Pancreas (tissue), 10 donors: Measurements from ENCODE around the gene HEG1. TPM values are rescaled to one million over a fixed set of nuclear protein-coding genes. Genes with fewer than 3 reads are reported as not detected.
"Not testable (repeated sequence)": the region's sequence is repeated elsewhere in the genome, so short reads cannot be mapped to it uniquely, and the experiment has no call there.

Experiments
- ATAC-seq, 4 donors: fragments of 200-7000 bp; cut with Tn5 transposase; one replicate each; pipeline versions ENCODE4 v1.8.0 to v1.9.1; 2020; ENCODE audit warnings: mild to moderate bottlenecking in 4 of 4, moderate library complexity in 4 of 4
- DNase-seq, 6 donors: peaks; one replicate each; pipeline ENCODE4 v3.0.0-alpha.2; 2020
- FAIRE-seq: peaks from 2 replicates; lab custom pipeline; 2012; peaks lifted over from hg19 to GRCh38; lab: Jason Lieb, UNC
- H3K27ac ChIP-seq, 4 donors: fragments of 200-600 bp; sonication (generic); 1 replicate in 3 of 4; 2 replicates in 1 of 4; pipeline versions ENCODE4 v1.5.0 to v1.8.0; 2020
- H3K27me3 ChIP-seq, 4 donors: fragments of 200-600 bp; one replicate each; pipeline ENCODE4 v1.8.0; 2021
- H3K36me3 ChIP-seq, 3 donors: fragments of 200-600 bp; sonication (generic) in 1 of 3; one replicate each; pipeline versions ENCODE4 v1.5.0 to v1.8.0; 2020 to 2021
- H3K4me1 ChIP-seq, 3 donors: fragments of 200-600 bp; one replicate each; pipeline ENCODE4 v1.8.0; 2021
- H3K4me3 ChIP-seq, 4 donors: fragments of 200-600 bp; sonication (generic) in 2 of 4; one replicate each; pipeline versions ENCODE4 v1.5.0 to v1.8.0; 2020 to 2021
- H3K9me3 ChIP-seq, 4 donors: fragments of 200-600 bp; one replicate each; pipeline ENCODE4 v1.8.0; 2021
- WGBS, 2 donors: extraction: QIAGEN DNeasy Blood & Tissue Kit; methylation state at CpG; one replicate each; pipeline ENCODE4 v1.1.7; 2013; 5-methylcytosine and 5-hydroxymethylcytosine counted together
- intact Hi-C, 3 donors: fragments of 100-400 bp; cut with DNase I; formaldehyde crosslinking; loops; one replicate each; pipeline versions ENCODE4 v1.11.1 to v1.14.2; 2022
- polyA plus RNA-seq, 2 donors: library from polyadenylated mRNA; stranded (reverse); fragments of 200-250 nt; gene quantifications; one replicate each; pipeline ENCODE4 v1.2.3, GENCODE V29; 2013
- total RNA-seq, 6 donors: library from RNA; stranded (reverse); fragmentation: NEBNext Ultra II Directional in 4 of 6; extraction: Animal tissue kit (Norgen Biotek cat#: 25700) in 4 of 6; gene quantifications; one replicate each; pipeline versions ENCODE4 v1.2.1 to v1.2.4, GENCODE V29; 2021 to 2023
- TF ChIP-seq, protein P1 (sequence below), 4 donors: fragments of 200-600 bp; sonication (generic) in 3 of 4; IDR thresholded peaks; one replicate each; pipeline versions ENCODE4 v1.5.0 to v1.8.0; 2021; ENCODE audit warnings: antibody characterized with exemption in 4 of 4
- donor health status: healthy with polysubstance abuse.
- donor health status: DM: no; HTN: no; CAD: no; lungs with moderate emphysema.
- donor health status: DM: no; HTN: no; CAD: no.
- donor health status: control.
- donor health status: control.
- donor health status: Bipolar disorder and iron deficiency.
- donor health status: DM: yes; HTN: yes; CAD: no.
- donor health status: DM: no; HTN: no; CAD: no.
- donor health status: DM: no; HTN: no; CAD: no.
- donor health status: DM: yes; HTN: yes; CAD: no.

The HEG1 gene
- total and polyA plus RNA-seq, 8 donors, result 9.6 to 36.6 (median 20.9) TPM

DNA sequence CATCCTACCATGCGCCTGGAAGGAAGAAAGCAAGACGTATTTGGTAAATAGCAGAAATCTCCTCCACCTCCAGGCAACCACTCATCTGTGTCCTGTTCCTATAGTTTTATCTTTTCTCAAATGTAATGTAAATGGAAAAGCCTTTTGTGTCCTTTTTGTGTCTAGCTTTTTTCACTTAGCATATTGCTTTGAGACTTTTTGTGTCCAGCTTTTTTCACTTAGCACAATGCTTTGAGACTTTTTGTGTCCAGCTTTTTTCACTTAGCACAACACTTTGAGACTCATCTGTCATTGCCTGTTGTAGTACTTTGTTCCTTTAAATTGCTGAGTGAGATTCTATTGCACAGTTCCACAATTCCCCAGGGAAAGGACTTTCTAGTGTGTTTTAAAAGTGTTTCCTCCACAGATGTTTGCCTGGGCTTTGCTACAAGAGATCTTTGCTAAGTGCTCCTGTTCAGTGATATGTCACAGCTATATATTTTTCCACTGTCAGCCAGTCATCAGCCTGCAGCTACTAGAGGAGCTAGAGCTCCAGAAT, 93.3 kb downstream of the HEG1 start:
- H3K27ac ChIP-seq, result no peak overlapping the region
- intact Hi-C loops, result no loop called here
- no peaks in the 10 kb centered on the region for H3K9me3 ChIP-seq
- 96 to 99% methylated on average over 2 of the region's 2 CpGs for WGBS, 2 donors
- no peak for ATAC-seq
- no peak overlapping the region for H3K4me3 ChIP-seq
- no peak for DNase-seq
- H3K4me1 ChIP-seq, result peaks cover 0 to 2% (median 0%) of the 10 kb centered on the region in 3 donors
- FAIRE-seq, result no peak
- no peaks in the 10 kb centered on the region for H3K27me3 ChIP-seq
- H3K36me3 ChIP-seq, result no peaks in the 10 kb centered on the region
- TF ChIP-seq, protein P1, sequence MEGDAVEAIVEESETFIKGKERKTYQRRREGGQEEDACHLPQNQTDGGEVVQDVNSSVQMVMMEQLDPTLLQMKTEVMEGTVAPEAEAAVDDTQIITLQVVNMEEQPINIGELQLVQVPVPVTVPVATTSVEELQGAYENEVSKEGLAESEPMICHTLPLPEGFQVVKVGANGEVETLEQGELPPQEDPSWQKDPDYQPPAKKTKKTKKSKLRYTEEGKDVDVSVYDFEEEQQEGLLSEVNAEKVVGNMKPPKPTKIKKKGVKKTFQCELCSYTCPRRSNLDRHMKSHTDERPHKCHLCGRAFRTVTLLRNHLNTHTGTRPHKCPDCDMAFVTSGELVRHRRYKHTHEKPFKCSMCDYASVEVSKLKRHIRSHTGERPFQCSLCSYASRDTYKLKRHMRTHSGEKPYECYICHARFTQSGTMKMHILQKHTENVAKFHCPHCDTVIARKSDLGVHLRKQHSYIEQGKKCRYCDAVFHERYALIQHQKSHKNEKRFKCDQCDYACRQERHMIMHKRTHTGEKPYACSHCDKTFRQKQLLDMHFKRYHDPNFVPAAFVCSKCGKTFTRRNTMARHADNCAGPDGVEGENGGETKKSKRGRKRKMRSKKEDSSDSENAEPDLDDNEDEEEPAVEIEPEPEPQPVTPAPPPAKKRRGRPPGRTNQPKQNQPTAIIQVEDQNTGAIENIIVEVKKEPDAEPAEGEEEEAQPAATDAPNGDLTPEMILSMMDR (IDR thresholded peaks at IDR 0.05), result no peak

DNA sequence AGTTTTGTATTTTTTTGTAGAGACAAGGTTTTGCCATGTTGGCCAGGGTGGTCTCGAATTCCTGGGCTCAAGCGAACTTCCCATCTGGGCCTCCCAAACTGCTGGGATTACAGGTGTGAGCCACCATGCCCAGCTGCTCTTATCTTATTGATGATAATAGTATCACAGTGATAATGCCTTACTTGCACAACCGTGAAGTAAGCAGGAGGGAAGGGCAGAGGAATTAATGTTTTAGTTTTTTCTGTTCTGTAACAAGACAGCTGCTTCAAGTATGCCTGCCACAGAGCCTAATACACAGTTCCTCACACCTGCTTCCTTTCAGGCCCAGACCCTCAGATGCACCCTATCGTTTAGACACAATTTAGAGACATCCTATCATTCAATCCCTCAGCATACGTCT, 95.1 kb downstream of the HEG1 start:
- Histone ChIP-seq H3K4me3 (no peak overlapping the region), H3K36me3 (no peaks in the 10 kb centered on the region), H3K4me1 (peaks cover 0 to 2% (median 0%) of the 10 kb centered on the region in 3 donors), H3K9me3 (no peaks in the 10 kb centered on the region), H3K27ac (no peak overlapping the region), H3K27me3 (no peaks in the 10 kb centered on the region)
- no peak for FAIRE-seq
- no peak for DNase-seq
- TF ChIP-seq, protein P1 (IDR thresholded peaks at IDR 0.05), result no peak
- ATAC-seq, result no peak
- WGBS, 2 donors, result 84 to 86% methylated on average over 5 of the region's 5 CpGs
- intact Hi-C loops, result no loop called here

DNA sequence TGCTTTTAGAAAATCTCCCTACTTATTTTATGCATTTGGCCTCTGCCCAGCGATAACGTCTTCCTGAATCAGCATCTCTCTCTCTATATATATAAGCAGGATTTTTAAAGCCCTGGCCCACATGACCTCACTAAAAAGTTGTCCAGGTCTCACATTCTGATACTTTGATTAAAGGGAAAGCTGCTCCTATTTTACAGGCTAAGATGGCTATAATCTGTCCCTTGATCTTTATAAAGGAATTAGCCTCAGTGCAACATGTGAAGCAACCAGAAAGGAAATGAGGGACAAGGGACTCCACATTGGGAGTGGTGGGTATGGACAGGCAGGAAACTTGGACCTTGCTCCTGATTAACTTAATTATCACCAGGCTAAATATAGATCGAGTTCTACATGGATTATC, 95.7 kb downstream of the HEG1 start:
- intact Hi-C loops, result no loop called here
- no peak for ATAC-seq
- peaks cover 0 to 2% (median 0%) of the 10 kb centered on the region in 3 donors for H3K4me1 ChIP-seq

DNA sequence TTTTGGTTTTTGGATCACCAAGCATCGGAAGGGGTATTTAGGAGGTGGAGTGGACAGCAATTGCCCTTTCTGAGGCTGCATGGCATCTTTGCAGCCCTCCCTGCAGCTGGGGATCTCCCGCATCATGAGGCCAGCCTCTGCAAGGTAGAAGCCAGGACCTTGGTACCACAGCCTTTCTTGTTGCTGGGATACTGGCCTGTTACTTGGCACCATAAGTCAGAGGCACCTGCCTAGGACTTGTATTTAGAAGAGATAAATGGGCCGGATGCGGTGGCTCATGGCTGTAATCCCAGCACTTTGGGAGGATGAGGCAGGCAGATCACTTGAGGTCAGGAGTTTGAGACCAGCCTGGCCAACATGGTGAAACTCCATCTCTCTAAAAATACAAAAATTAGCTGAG, 97.8 kb downstream of the HEG1 start:
- peak in 1 of 4 donors; percentile 25 for ATAC-seq
- DNase-seq, H3K27ac ChIP-seq, H3K27me3 ChIP-seq, intact Hi-C loops, FAIRE-seq, H3K4me3 ChIP-seq, H3K4me1 ChIP-seq, H3K36me3 ChIP-seq, H3K9me3 ChIP-seq: not testable (repeated sequence)
- WGBS, 2 donors, result 81 to 87% methylated on average over 4 of the region's 4 CpGs

More for the DNA sequence above, 95.7 kb downstream of the HEG1 start:
- no peaks in the 10 kb centered on the region for H3K36me3 ChIP-seq
- no peak overlapping the region for H3K4me3 ChIP-seq
- 55 to 61% methylated on average over 3 of the region's 3 CpGs for WGBS, 2 donors
- FAIRE-seq (no peak), DNase-seq (no peak)
- TF ChIP-seq, protein P1 (IDR thresholded peaks at IDR 0.05), result no peak
- no peaks in the 10 kb centered on the region for H3K27me3 ChIP-seq
- no peak overlapping the region for H3K27ac ChIP-seq
- no peaks in the 10 kb centered on the region for H3K9me3 ChIP-seq

DNA sequence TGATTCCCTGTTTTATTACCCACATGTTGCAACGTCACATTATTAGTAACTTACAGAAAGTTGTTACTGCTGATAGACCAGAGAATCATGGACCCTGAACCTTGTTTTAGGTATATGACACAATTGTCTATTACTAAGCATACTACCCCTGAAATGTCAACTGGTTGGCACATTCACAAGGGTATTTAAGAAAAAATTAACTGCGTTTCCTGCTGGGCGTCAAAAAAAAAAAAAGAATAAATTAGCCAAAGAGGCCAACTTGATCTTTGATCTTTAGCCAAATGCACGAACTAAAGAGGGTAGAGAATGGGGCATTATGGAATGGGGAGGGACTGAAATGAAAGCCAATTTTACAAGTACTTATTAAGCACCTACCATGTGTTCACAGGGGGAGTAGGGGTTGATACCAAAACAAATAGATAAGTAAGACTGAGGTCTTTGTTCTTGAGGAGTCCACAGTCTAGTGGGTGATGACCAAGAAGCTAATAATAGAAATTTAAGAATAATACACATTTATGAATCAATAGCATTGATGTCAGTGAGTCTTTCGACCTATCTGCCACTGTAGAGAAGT, 103.4 kb downstream of the HEG1 start:
- Histone ChIP-seq H3K27me3 (no peaks in the 10 kb centered on the region), H3K9me3 (no peaks in the 10 kb centered on the region), H3K4me3 (no peak overlapping the region), H3K27ac (no peak overlapping the region), H3K36me3 (no peaks in the 10 kb centered on the region), H3K4me1 (peaks cover 0 to 5% (median 0%) of the 10 kb centered on the region in 3 donors)
- no peak for DNase-seq
- TF ChIP-seq, protein P1 (IDR thresholded peaks at IDR 0.05), result no peak
- WGBS, 2 donors, result 54 to 68% methylated on average over 5 of the region's 5 CpGs
- intact Hi-C loops, result no loop called here
- no peak for FAIRE-seq
- ATAC-seq, result peak in 1 of 4 donors; percentile 43
